GM18505 (cell line): Measurements from ENCODE around the gene INTS6.
"Not testable (repeated sequence)": the region's sequence is repeated elsewhere in the genome, so short reads cannot be mapped to it uniquely, and the experiment has no call there.

ENCODE experiments used
- ATAC-seq: cut with Tn5 transposase; IDR thresholded peaks from one replicate; pipeline ENCODE4 v1.9.1; 2021; ENCODE audit not compliant: unreplicated experiment
- POLR2A ChIP-seq: IDR thresholded peaks from 4 replicates; pipeline ENCODE4 v1.6.1; 2011; ENCODE audit warnings: borderline replicate concordance; ENCODE audit not compliant: insufficient read depth, insufficient read length; ENCODE audit errors: extremely low read depth

The INTS6 gene

GRCh38 chr13:51449018-51449417, 3.8 kb downstream of the INTS6 start:
- ATAC-seq = no peak
- TF ChIP-seq POLR2A = no peak

- no peak for TF ChIP-seq POLR2A
- no peak for ATAC-seq
Measured at GRCh38 chr13:51444922-51445321, 7.9 kb downstream of the INTS6 start.

- no peak for ATAC-seq
- TF ChIP-seq POLR2A = no peak
Measured at GRCh38 chr13:51440381-51440780, 12.5 kb downstream of the INTS6 start.

- TF ChIP-seq POLR2A = no peak
- no peak for ATAC-seq
Measured at GRCh38 chr13:51437550-51438127, 15.2 kb downstream of the INTS6 start.

GRCh38 chr13:51435002-51435578, 17.7 kb downstream of the INTS6 start:
- no peak for ATAC-seq
- TF ChIP-seq POLR2A = no peak

GRCh38 chr13:51432576-51432975, 20.3 kb downstream of the INTS6 start:
- TF ChIP-seq POLR2A = no peak
- ATAC-seq = no peak

GRCh38 chr13:51426982-51427381, 25.9 kb downstream of the INTS6 start:
- no peak for ATAC-seq
- TF ChIP-seq POLR2A = no peak

- TF ChIP-seq POLR2A = no peak
- ATAC-seq = no peak
Measured at GRCh38 chr13:51425410-51426042, 27.3 kb downstream of the INTS6 start.

- no peak for TF ChIP-seq POLR2A
- ATAC-seq = no peak
Measured at GRCh38 chr13:51423766-51424165, 29.1 kb downstream of the INTS6 start.

GRCh38 chr13:51422484-51422883, 30.4 kb downstream of the INTS6 start:
- no peak for ATAC-seq
- no peak for TF ChIP-seq POLR2A

GRCh38 chr13:51420681-51421490, 31.9 kb downstream of the INTS6 start:
- no peak for TF ChIP-seq POLR2A
- no peak for ATAC-seq

- TF ChIP-seq POLR2A = no peak
- ATAC-seq = no peak
Measured at GRCh38 chr13:51419001-51419636, 33.7 kb downstream of the INTS6 start.

- TF ChIP-seq POLR2A = no peak
- ATAC-seq = no peak
Measured at GRCh38 chr13:51417716-51418115, 35.1 kb downstream of the INTS6 start.

- ATAC-seq = no peak
- TF ChIP-seq POLR2A = no peak
Measured at GRCh38 chr13:51416107-51416506, 36.7 kb downstream of the INTS6 start.

GRCh38 chr13:51415339-51415738, 37.5 kb downstream of the INTS6 start:
- not testable (repeated sequence) for ATAC-seq
